RWPE2 (cell line): Measurements from ENCODE around the gene FRZB.

Experiments used
- ATAC-seq: fragments of 200-7000 bp; cut with Tn5 transposase; 3 replicates; pipeline ENCODE4 v1.9.1; 2021; ENCODE audit warnings: low read depth
- DNase-seq: peaks from one replicate; pipeline ENCODE4 v3.0.0-alpha.2; 2020; ENCODE audit warnings: low spot score
- H3K27ac ChIP-seq: fragments of 450-650 bp; 2 replicates; pipeline ENCODE4 v1.5.1; 2017; ENCODE audit warnings: mild to moderate bottlenecking; ENCODE audit not compliant: poor library complexity, severe bottlenecking
- H3K27me3 ChIP-seq: fragments of 250-450 bp; sonication (Bioruptor Pico); 2 replicates; pipeline ENCODE4 v1.5.1; 2021; ENCODE audit warnings: mild to moderate bottlenecking, moderate library complexity; ENCODE audit not compliant: insufficient read depth, poor library complexity, severe bottlenecking
- H3K36me3 ChIP-seq: fragments of 250-450 bp; sonication (Bioruptor Pico); 2 replicates; pipeline ENCODE4 v1.5.1; 2020; ENCODE audit warnings: low read depth, mild to moderate bottlenecking, moderate library complexity
- H3K4me1 ChIP-seq: fragments of 250-450 bp; sonication (Bioruptor Pico); 2 replicates; pipeline ENCODE4 v1.5.1; 2021; ENCODE audit warnings: mild to moderate bottlenecking, moderate library complexity; ENCODE audit not compliant: insufficient read depth, poor library complexity, severe bottlenecking
- H3K4me3 ChIP-seq: fragments of 250-450 bp; sonication (Bioruptor Pico); 2 replicates; pipeline ENCODE4 v1.5.1; 2021; ENCODE audit warnings: mild to moderate bottlenecking, moderate library complexity; ENCODE audit not compliant: severe bottlenecking
- H3K9me3 ChIP-seq: fragments of 250-450 bp; sonication (Bioruptor Pico); 2 replicates; pipeline ENCODE4 v1.5.1; 2021; ENCODE audit warnings: mild to moderate bottlenecking, moderate library complexity; ENCODE audit not compliant: severe bottlenecking
- TF ChIP-seq, protein P1 (sequence below): fragments of 450-650 bp; IDR thresholded peaks from one replicate; pipeline ENCODE4 v1.5.1; 2017; ENCODE audit warnings: mild to moderate bottlenecking, moderate library complexity; ENCODE audit not compliant: poor library complexity, severe bottlenecking

Gene FRZB

DNA sequence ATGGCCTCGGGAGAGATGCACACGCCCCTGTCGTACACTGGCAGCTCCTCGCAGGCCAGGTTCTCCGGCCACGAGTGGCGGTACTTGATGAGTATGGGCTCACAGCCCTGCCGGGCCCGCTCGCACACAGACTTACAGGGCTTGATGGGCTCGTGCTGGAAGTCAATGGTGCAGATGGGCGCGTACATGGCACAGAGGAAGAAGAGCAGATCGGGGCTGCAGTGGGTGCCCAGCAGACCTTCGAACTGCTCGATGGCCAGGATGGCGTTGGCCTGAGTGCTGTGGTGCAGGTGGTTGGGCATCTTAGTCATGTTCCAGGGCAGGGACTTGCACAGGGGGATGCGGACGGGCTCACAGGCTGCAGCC, 359 bp downstream of the FRZB start:
- H3K27me3 ChIP-seq: no peaks in the 10 kb centered on the region
- ATAC-seq: no peak; the same call in 2 of the 3 replicates
- H3K36me3 ChIP-seq: no peaks in the 10 kb centered on the region
- H3K4me3 ChIP-seq: no peak overlapping the region
- TF ChIP-seq, protein P1, sequence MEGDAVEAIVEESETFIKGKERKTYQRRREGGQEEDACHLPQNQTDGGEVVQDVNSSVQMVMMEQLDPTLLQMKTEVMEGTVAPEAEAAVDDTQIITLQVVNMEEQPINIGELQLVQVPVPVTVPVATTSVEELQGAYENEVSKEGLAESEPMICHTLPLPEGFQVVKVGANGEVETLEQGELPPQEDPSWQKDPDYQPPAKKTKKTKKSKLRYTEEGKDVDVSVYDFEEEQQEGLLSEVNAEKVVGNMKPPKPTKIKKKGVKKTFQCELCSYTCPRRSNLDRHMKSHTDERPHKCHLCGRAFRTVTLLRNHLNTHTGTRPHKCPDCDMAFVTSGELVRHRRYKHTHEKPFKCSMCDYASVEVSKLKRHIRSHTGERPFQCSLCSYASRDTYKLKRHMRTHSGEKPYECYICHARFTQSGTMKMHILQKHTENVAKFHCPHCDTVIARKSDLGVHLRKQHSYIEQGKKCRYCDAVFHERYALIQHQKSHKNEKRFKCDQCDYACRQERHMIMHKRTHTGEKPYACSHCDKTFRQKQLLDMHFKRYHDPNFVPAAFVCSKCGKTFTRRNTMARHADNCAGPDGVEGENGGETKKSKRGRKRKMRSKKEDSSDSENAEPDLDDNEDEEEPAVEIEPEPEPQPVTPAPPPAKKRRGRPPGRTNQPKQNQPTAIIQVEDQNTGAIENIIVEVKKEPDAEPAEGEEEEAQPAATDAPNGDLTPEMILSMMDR: no peak
- no peaks in the 10 kb centered on the region for H3K9me3 ChIP-seq
- no peaks in the 10 kb centered on the region for H3K4me1 ChIP-seq
- DNase-seq: no peak
- no peak overlapping the region for H3K27ac ChIP-seq

DNA sequence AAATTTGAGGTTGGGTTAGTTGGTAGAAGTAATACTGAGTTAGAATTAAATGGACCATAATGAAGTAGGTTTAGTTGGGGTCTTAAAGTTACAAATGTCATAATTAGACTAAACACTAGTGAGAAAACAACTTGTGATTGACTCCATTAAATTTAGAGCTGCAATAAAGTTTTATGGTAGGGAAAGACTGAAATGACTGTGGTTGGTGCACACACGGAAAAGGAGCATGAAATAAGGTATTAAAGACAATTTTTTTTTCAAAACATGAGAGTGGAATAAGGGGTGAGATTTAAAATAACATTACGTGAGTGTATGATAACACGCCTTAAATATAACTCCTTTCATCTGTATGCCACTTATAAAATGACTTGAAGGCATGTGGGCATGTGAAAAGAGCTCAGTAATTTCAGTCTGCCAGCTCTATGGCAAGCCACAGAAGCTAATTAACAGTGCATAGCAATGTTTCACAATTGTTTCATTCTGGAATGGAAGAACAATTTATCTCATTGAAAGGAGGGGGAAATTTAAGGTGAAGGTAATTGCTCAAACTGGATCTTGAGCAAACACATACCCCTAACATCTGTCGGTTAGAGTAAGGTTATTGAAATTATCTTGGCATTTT, 1.4 kb downstream of the FRZB start:
- H3K27ac ChIP-seq: no peak overlapping the region
- H3K4me1 ChIP-seq: no peaks in the 10 kb centered on the region
- DNase-seq (no peak), ATAC-seq (no peak)
- H3K9me3 ChIP-seq: no peaks in the 10 kb centered on the region
- no peak overlapping the region for H3K4me3 ChIP-seq
- no peaks in the 10 kb centered on the region for H3K27me3 ChIP-seq
- H3K36me3 ChIP-seq: no peaks in the 10 kb centered on the region
- TF ChIP-seq, protein P1: no peak

DNA sequence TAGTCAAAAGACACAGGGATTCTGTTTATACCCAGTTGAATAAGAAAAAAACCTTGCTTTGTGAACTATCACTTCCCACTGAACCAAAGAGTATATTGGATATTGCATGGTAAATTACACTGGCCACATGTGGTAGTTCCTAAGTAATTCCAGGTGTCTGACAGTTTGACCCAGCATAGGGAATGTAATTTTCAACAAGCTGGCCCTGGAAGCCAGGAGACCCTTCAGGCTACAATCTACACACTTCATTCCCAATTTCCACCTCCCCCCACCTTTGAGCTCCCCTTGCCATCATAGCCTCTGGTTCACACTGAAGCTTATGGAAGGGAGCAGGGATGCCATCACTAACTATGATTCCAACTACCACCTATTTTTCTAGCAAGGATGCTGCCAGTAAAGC, 2.8 kb downstream of the FRZB start:
- Histone ChIP-seq H3K4me3 (no peak overlapping the region), H3K27me3 (no peaks in the 10 kb centered on the region), H3K4me1 (no peaks in the 10 kb centered on the region), H3K36me3 (no peaks in the 10 kb centered on the region), H3K27ac (no peak overlapping the region), H3K9me3 (no peaks in the 10 kb centered on the region)
- no peak for ATAC-seq
- TF ChIP-seq, protein P1: no peak
- no peak for DNase-seq

DNA sequence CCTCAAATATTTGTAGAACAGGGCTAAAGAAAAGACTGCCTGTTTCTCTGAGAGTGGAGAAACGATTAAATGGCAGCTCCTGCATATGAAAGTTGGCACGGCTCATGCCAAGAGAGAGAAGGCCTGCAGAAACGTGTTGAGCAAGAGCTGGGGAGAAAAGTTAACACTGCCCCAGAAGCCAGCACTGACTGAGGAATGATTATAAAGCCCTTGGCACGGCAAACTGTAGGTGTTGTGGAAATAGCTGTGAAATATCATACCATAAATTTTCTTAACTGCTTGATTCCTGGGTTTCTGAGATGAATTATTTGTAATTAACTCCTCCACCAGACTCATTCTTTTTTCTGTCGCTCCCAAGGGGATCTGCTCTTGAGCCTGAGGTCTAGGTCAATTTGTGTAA, 4.3 kb downstream of the FRZB start:
- H3K27ac ChIP-seq: no peak overlapping the region
- DNase-seq (no peak), ATAC-seq (no peak)
- H3K36me3 ChIP-seq: no peaks in the 10 kb centered on the region
- TF ChIP-seq, protein P1: no peak
- H3K4me1 ChIP-seq: no peaks in the 10 kb centered on the region
- no peak overlapping the region for H3K4me3 ChIP-seq
- H3K27me3 ChIP-seq: no peaks in the 10 kb centered on the region
- no peaks in the 10 kb centered on the region for H3K9me3 ChIP-seq

DNA sequence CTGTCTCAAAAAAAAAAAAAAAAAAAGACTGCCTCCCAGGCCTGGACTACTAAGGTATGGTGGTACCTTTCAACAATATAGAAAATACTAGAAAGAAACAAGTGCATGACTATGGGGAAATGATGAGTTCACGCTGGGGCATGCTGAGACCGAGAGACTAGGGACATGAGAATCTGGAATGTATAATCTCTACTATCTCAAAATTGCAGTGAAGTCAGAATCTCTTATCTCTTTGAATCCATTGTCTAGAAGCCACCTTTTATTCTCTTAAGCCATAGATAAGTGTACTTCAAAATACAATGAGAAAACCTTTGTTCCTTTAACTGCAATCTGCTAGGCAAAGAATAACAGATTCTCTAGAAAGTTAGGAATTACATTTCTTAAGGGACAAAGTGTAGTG, 5.6 kb downstream of the FRZB start:
- no peaks in the 10 kb centered on the region for H3K4me1 ChIP-seq
- H3K36me3 ChIP-seq: no peaks in the 10 kb centered on the region
- ATAC-seq (no peak), DNase-seq (no peak)
- no peaks in the 10 kb centered on the region for H3K27me3 ChIP-seq
- no peak overlapping the region for H3K27ac ChIP-seq
- H3K4me3 ChIP-seq: no peak overlapping the region
- no peaks in the 10 kb centered on the region for H3K9me3 ChIP-seq
- TF ChIP-seq, protein P1: no peak
